Breast epithelium (tissue), 4 donors: Measurements from ENCODE around the gene C2CD2L. TPM values are rescaled to one million over a fixed set of nuclear protein-coding genes. Genes with fewer than 3 reads are reported as not detected.

Experiments used
- DNase-seq, 2 donors: peaks; one replicate each; pipeline ENCODE4 v3.0.0-alpha.2; 2019; ENCODE audit warnings: low spot score in 2 of 2
- H3K27ac ChIP-seq, 2 donors: fragments of 200-600 bp; sonication (generic) in 1 of 2; one replicate each; pipeline ENCODE4 v1.5.1; 2016 to 2019; ENCODE audit warnings: mild to moderate bottlenecking in 1 of 2
- H3K27me3 ChIP-seq, 2 donors: fragments of 200-600 bp; sonication (generic) in 1 of 2; one replicate each; pipeline versions ENCODE4 v1.5.1 to v1.6.0; 2017 to 2019; ENCODE audit warnings: control low read depth in 1 of 2, mild to moderate bottlenecking in 1 of 2
- H3K36me3 ChIP-seq: fragments of 200-600 bp; one replicate; pipeline ENCODE4 v1.5.1; 2019
- H3K4me1 ChIP-seq, 2 donors: fragments of 200-600 bp; sonication (generic); one replicate each; pipeline ENCODE4 v1.5.1; 2016 to 2019; ENCODE audit warnings: control low read depth in 1 of 2
- H3K4me3 ChIP-seq, 3 donors: fragments of 200-600 bp; sonication (generic); 1 replicate in 2 of 3; 2 replicates in 1 of 3; pipeline ENCODE4 v1.5.1; 2016 to 2019; ENCODE audit warnings: mild to moderate bottlenecking in 3 of 3, moderate library complexity in 2 of 3
- H3K9me3 ChIP-seq, 2 donors: fragments of 200-600 bp; sonication (generic) in 1 of 2; one replicate each; pipeline ENCODE4 v1.5.1; 2016 to 2019; ENCODE audit warnings: control low read depth in 1 of 2
- POLR2A ChIP-seq: fragments of 450-650 bp; IDR thresholded peaks from one replicate; pipeline ENCODE4 v1.6.1; 2016; ENCODE audit warnings: antibody characterized with exemption, mild to moderate bottlenecking, moderate library complexity
- POLR2AphosphoS5 ChIP-seq, 3 donors: sonication (generic); formaldehyde crosslinking; IDR thresholded peaks; one replicate each; pipeline ENCODE4 v1.6.1; 2017; ENCODE audit warnings: antibody characterized with exemption in 3 of 3
- intact Hi-C: fragments of 100-400 bp; cut with DNase I; formaldehyde crosslinking; loops from one replicate; pipeline ENCODE4 v1.15.1; 2023; ENCODE audit warnings: low total_unique reads
- total RNA-seq, 3 donors: library from RNA; depleted of rRNA; stranded (reverse); fragments of >200 nt; gene quantifications; one replicate each; pipeline ENCODE4 v1.1.0, GENCODE V29; 2016
- TF ChIP-seq, protein P1 (sequence below), 3 donors: fragments of 450-650 bp; IDR thresholded peaks; one replicate each; pipeline ENCODE4 v1.5.1; 2016 to 2017; ENCODE audit warnings: antibody characterized with exemption in 3 of 3, mild to moderate bottlenecking in 3 of 3, moderate library complexity in 3 of 3

C2CD2L gene
- total RNA-seq, 3 donors from 2014 or later, result 5.1 to 6.9 (median 6.3) TPM

DNA sequence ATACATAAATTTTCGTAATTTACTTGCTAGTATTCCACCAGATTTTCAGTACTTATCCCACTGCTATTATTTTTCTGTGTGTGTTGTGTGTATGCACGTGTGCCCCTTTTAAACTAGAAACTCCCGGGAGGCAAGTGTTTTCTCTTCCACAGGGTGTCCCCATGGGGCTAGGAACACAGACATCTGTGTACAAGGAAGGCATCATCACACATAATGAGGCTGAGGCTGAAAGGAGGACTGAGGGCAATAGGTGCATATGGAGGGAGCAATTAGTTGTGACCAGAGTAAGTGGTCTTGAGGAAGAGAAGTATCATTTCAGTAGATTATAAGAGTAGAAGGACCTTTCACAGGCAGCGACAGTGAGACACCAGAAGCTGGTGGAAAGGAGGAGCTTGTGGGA lies 3.4 kb upstream of the C2CD2L start:
- TF ChIP-seq, protein P1, sequence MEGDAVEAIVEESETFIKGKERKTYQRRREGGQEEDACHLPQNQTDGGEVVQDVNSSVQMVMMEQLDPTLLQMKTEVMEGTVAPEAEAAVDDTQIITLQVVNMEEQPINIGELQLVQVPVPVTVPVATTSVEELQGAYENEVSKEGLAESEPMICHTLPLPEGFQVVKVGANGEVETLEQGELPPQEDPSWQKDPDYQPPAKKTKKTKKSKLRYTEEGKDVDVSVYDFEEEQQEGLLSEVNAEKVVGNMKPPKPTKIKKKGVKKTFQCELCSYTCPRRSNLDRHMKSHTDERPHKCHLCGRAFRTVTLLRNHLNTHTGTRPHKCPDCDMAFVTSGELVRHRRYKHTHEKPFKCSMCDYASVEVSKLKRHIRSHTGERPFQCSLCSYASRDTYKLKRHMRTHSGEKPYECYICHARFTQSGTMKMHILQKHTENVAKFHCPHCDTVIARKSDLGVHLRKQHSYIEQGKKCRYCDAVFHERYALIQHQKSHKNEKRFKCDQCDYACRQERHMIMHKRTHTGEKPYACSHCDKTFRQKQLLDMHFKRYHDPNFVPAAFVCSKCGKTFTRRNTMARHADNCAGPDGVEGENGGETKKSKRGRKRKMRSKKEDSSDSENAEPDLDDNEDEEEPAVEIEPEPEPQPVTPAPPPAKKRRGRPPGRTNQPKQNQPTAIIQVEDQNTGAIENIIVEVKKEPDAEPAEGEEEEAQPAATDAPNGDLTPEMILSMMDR (IDR thresholded peaks at IDR 0.05), result no peak
- no peak for TF ChIP-seq POLR2AphosphoS5 (IDR thresholded peaks at IDR 0.05)
- no peak for TF ChIP-seq POLR2A
- Histone ChIP-seq H3K27ac (peak overlapping the region; percentile 94 to 97), H3K27me3 (no peaks in the 10 kb centered on the region), H3K36me3 (no peaks in the 10 kb centered on the region), H3K4me1 (peaks cover 8 to 17% of the 10 kb centered on the region in 2 donors), H3K4me3 (no peak overlapping the region), H3K9me3 (no peaks in the 10 kb centered on the region)
- DNase-seq, result no peak
- intact Hi-C loops, result no loop called here

DNA sequence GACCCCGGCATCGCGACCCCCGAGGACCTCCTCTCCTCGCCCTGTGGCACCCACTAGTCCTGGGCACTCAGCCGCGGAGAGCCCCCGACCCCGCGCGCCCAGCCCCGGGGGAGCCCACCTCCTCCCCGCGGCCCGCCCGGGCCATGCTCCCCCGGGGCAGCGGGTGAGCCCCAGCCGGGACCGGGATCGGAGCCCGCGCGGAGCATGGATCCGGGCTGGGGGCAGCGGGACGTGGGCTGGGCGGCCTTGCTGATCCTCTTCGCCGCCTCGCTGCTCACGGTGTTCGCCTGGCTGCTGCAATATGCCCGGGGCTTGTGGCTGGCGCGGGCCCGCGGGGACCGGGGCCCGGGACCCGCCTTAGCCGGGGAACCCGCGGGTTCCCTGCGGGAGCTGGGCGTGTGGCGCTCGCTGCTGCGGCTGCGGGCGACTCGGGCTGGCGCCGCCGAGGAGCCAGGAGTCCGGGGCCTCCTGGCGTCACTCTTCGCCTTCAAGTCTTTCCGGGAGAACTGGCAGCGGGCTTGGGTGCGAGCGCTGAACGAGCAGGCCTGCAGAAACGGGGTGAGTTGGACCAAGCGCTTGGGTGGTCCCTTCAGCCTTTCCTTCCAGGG lies 498 bp downstream of the C2CD2L start:
- TF ChIP-seq POLR2AphosphoS5 (IDR thresholded peaks at IDR 0.05), result no peak
- TF ChIP-seq, protein P1 (IDR thresholded peaks at IDR 0.05), result no peak
- no peak for TF ChIP-seq POLR2A
- intact Hi-C loops, result no loop called here
- Histone ChIP-seq H3K9me3 (no peaks in the 10 kb centered on the region), H3K4me3 (peak overlapping the region; percentile 61 to 97 (median 95)), H3K27ac (peak overlapping the region; percentile 82 to 86), H3K27me3 (no peaks in the 10 kb centered on the region), H3K4me1 (peaks cover 4 to 6% of the 10 kb centered on the region in 2 donors), H3K36me3 (no peaks in the 10 kb centered on the region)
- no peak for DNase-seq

DNA sequence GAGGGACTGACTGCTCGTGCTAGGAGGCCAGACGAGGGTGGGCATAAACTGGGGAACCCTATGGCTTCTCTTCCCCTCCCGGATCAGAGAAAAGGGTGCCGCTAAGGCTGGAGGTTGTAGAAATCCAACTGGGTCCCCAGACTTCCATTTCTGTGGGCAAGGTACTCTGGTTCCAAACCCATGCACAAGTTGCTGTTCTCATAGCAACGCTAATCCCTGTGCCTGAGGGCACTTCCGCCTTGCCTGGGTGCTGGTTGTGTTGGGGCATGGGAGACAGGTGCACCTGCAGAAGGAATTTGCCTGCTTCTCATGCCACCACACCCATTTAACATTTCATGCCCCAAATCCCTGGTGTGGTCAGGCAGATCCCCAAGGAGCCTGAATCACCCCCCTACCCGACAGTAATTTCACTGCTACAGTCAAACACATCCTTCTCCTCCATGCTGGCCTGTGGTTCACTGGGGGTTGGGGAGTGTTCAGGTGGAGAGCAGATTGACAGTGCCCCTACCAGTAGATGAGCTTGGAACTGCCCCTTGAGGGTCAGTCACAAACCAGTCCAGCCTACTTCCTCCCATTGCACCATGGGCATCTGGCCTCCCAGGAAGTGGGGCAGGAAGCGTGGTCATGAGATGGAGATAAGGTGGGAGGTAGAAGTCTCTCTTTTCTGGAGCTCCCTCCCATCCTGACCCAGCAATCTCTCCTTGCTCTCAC lies 1.2 kb downstream of the C2CD2L start:
- H3K27me3 ChIP-seq, result no peaks in the 10 kb centered on the region
- peaks cover 2 to 4% of the 10 kb centered on the region in 2 donors for H3K4me1 ChIP-seq
- DNase-seq, result peak; percentile 65 to 80
- peak overlapping the region; percentile 61 to 97 (median 95) for H3K4me3 ChIP-seq
- H3K27ac ChIP-seq, result peak overlapping the region; percentile 82 to 86
- no peaks in the 10 kb centered on the region for H3K36me3 ChIP-seq
- TF ChIP-seq, protein P1 (IDR thresholded peaks at IDR 0.05), result no peak
- TF ChIP-seq POLR2AphosphoS5 (IDR thresholded peaks at IDR 0.05) (no peak), POLR2A (no peak)
- no peaks in the 10 kb centered on the region for H3K9me3 ChIP-seq
- intact Hi-C loops, result no loop called here

DNA sequence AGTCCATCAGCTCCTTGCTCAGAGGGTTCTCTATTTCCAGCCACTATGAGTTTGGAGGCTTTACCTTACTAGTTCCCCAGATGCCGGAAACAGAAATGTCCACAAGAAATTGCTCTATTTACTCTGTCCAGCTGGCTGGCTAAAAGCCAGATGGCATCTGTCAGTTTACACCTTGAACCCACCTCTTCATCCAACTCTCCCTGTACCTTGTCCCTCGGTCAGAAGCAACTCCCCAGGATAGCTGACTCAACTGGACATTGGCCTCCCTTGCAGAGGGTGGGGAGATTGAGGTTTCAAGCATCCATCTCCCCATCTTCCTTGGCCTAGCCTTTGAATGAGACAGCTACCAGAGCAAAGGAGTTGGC lies 1.7 kb downstream of the C2CD2L start:
- H3K27ac ChIP-seq, result peak overlapping the region in 1 of 2 donors; percentile 4
- intact Hi-C loops, result no loop called here
- peaks cover 0 to 4% of the 10 kb centered on the region in 2 donors for H3K4me1 ChIP-seq
- no peaks in the 10 kb centered on the region for H3K27me3 ChIP-seq
- H3K9me3 ChIP-seq, result no peaks in the 10 kb centered on the region
- DNase-seq, result no peak
- TF ChIP-seq, protein P1 (IDR thresholded peaks at IDR 0.05), result no peak
- no peak for TF ChIP-seq POLR2AphosphoS5 (IDR thresholded peaks at IDR 0.05)
- no peak for TF ChIP-seq POLR2A
- H3K4me3 ChIP-seq, result peak overlapping the region in 2 of 3 donors; percentile 61 to 97
- H3K36me3 ChIP-seq, result no peaks in the 10 kb centered on the region

DNA sequence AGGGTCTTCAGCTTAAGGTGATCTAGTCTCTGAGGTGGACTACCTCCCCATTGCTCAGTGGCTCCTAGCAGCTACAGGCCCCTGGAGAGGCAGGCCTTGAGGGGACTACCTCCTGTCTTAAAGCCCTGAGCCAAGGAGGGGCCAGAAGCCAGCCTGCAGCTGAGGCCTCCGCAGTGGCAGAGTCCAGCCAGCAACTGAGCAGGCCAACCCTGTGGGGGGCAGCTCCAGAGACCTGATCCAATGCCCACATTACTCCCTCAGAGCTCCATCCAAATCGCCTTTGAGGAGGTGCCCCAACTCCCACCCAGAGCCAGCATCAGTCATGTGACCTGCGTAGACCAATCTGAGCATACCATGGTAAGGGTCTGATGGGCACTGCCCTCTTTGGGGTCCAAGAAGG lies 2.7 kb downstream of the C2CD2L start:
- Histone ChIP-seq H3K27ac (no peak overlapping the region), H3K4me1 (peaks cover 0 to 4% of the 10 kb centered on the region in 2 donors), H3K9me3 (no peaks in the 10 kb centered on the region), H3K4me3 (no peak overlapping the region), H3K27me3 (no peaks in the 10 kb centered on the region), H3K36me3 (peaks cover 4% of the 10 kb centered on the region)
- intact Hi-C loops, result no loop called here
- TF ChIP-seq POLR2A (no peak), POLR2AphosphoS5 (IDR thresholded peaks at IDR 0.05) (no peak)
- TF ChIP-seq, protein P1 (IDR thresholded peaks at IDR 0.05), result no peak
- DNase-seq, result no peak
